Astrocyte (in vitro differentiated cells and primary cell): ENCODE measurements around the gene THOC2. TPM values are rescaled to one million over a fixed set of nuclear protein-coding genes. Genes with fewer than 3 reads are reported as not detected.
"Not testable (repeated sequence)": the region's sequence is repeated elsewhere in the genome, so short reads cannot be mapped to it uniquely, and the experiment has no call there.

Experiments
- DNase-seq: peaks from one replicate; pipeline ENCODE4 v3.0.0-alpha.2; 2010; ENCODE audit warnings: low read depth
- FAIRE-seq: peaks from 2 replicates; lab custom pipeline; 2011; peaks lifted over from hg19 to GRCh38; lab: Jason Lieb, UNC
- H2AFZ ChIP-seq: 2 replicates; pipeline ENCODE4 v1.6.0; 2012; ENCODE audit warnings: low read depth, low read length, inconsistent platforms
- H3K27ac ChIP-seq: 2 replicates; pipeline ENCODE4 v1.5.1; 2011; ENCODE audit warnings: low read depth, low read length, inconsistent platforms
- H3K27me3 ChIP-seq: 2 replicates; pipeline ENCODE4 v1.6.0; 2011; ENCODE audit warnings: low read length, inconsistent platforms; ENCODE audit not compliant: insufficient read depth
- H3K36me3 ChIP-seq: 2 replicates; pipeline ENCODE4 v1.5.1; 2011; ENCODE audit warnings: low read length, inconsistent platforms; ENCODE audit not compliant: insufficient read depth
- H3K4me1 ChIP-seq: 2 replicates; pipeline ENCODE4 v1.5.1; 2011; ENCODE audit warnings: low read length, inconsistent platforms; ENCODE audit not compliant: insufficient read depth
- H3K4me2 ChIP-seq: 2 replicates; pipeline ENCODE4 v1.6.0; 2012; ENCODE audit warnings: low read length, inconsistent platforms
- H3K4me3 ChIP-seq: 2 replicates; pipeline ENCODE4 v1.5.1; 2011; ENCODE audit warnings: low read depth, mild to moderate bottlenecking, low read length, inconsistent platforms; ENCODE audit not compliant: insufficient read depth
- H3K79me2 ChIP-seq: 2 replicates; pipeline ENCODE4 v1.6.0; 2012; ENCODE audit warnings: mild to moderate bottlenecking, low read length, inconsistent platforms; ENCODE audit not compliant: insufficient read depth
- H3K9ac ChIP-seq: 2 replicates; pipeline ENCODE4 v1.6.0; 2012; ENCODE audit warnings: mild to moderate bottlenecking, low read length, inconsistent platforms
- H3K9me3 ChIP-seq: 2 replicates; pipeline ENCODE4 v1.5.1; 2012; ENCODE audit warnings: low read depth, mild to moderate bottlenecking, low read length, inconsistent platforms; ENCODE audit not compliant: insufficient read depth
- H4K20me1 ChIP-seq: 2 replicates; pipeline ENCODE4 v1.6.0; 2012; ENCODE audit warnings: low read length, inconsistent platforms; ENCODE audit not compliant: insufficient read depth
- H3K27ac Mint-ChIP-seq: one replicate; pipeline ENCODE4 v1.8.0; 2021; ENCODE audit warnings: mild to moderate bottlenecking, mixed read lengths; ENCODE audit not compliant: unreplicated experiment
- H3K27me3 Mint-ChIP-seq: one replicate; pipeline ENCODE4 v1.8.0; 2021; ENCODE audit warnings: low read depth, mixed read lengths; ENCODE audit not compliant: unreplicated experiment
- H3K36me3 Mint-ChIP-seq: one replicate; pipeline ENCODE4 v1.8.0; 2021; ENCODE audit warnings: low read depth, mixed read lengths; ENCODE audit not compliant: unreplicated experiment
- H3K4me1 Mint-ChIP-seq: one replicate; pipeline ENCODE4 v1.8.0; 2021; ENCODE audit warnings: low read depth, mixed read lengths; ENCODE audit not compliant: unreplicated experiment
- H3K4me3 Mint-ChIP-seq: one replicate; pipeline ENCODE4 v1.8.0; 2021; ENCODE audit warnings: mild to moderate bottlenecking, moderate library complexity, mixed read lengths; ENCODE audit not compliant: unreplicated experiment
- H3K9me3 Mint-ChIP-seq: one replicate; pipeline ENCODE4 v1.8.0; 2021; ENCODE audit warnings: mild to moderate bottlenecking, mixed read lengths; ENCODE audit not compliant: unreplicated experiment
- EZH2 ChIP-seq: IDR thresholded peaks from 2 replicates; pipeline ENCODE4 v1.6.1; 2012; ENCODE audit warnings: mild to moderate bottlenecking, low read length, inconsistent platforms; ENCODE audit not compliant: insufficient read depth
- total RNA-seq: library from RNA; stranded (reverse); gene quantifications from 2 replicates; pipeline ENCODE4 v1.2.1, GENCODE V29; 2021
- TF ChIP-seq, protein P1 (sequence below): IDR thresholded peaks from 2 replicates; pipeline ENCODE4 v1.5.1; 2011; ENCODE audit warnings: low read depth, mild to moderate bottlenecking, inconsistent platforms, low read length, moderate library complexity; ENCODE audit not compliant: insufficient read depth

The THOC2 gene
- total RNA-seq, 1 donor from 2014 or later, result 64.8 TPM

DNA sequence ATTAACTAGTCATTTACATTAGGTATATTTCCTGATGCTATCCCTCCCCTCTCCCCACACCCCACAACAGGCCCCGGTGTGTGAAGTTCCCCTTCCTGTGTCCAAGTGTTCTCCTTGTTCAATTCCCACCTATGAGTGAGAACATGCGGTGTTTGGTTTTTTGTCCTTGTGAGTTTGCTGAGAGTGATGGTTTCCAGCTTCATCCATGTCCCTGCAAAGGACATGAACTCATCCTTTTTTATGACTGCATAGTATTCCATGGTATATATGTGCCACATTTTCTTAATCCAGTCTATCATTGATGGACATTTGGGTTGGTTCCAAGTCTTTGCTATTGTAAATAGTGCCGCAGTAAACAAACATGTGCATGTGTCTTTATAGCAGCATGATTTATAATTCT is 69.1 kb downstream of the THOC2 start:
- not testable (repeated sequence) for H3K27ac ChIP-seq, H3K9me3 Mint-ChIP-seq, FAIRE-seq, H3K36me3 ChIP-seq, H3K36me3 Mint-ChIP-seq, H3K4me3 Mint-ChIP-seq, H3K4me1 Mint-ChIP-seq, H3K79me2 ChIP-seq, H3K9ac ChIP-seq, H3K27me3 ChIP-seq, H4K20me1 ChIP-seq, H3K9me3 ChIP-seq, H3K4me2 ChIP-seq, DNase-seq, H2AFZ ChIP-seq, H3K27me3 Mint-ChIP-seq, H3K4me3 ChIP-seq, H3K27ac Mint-ChIP-seq, H3K4me1 ChIP-seq

DNA sequence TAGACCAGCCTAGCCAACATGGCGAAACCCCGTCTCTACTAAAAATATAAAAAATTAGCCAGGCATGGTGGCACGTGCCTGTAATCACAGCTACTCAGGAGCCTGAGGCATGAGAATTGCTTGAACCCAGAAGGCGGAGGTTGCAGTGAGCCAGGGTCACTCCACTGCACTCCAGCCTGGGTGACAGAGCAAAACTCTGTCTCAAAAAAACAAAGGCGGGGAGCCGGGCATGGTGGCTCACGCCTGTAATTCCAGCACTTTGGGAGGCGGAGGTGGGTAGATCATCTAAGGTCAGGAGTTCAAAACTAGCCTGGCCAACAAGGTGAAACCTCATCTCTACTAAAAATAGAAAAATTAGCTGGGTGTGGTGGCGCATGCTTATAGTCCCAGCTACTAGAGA is 76.3 kb downstream of the THOC2 start:
- not testable (repeated sequence) for H3K27me3 Mint-ChIP-seq, H3K4me2 ChIP-seq, H3K4me3 Mint-ChIP-seq, H3K9me3 ChIP-seq, H3K36me3 ChIP-seq, H3K27me3 ChIP-seq, H3K9ac ChIP-seq, H3K27ac ChIP-seq, H3K4me3 ChIP-seq, H3K9me3 Mint-ChIP-seq, H3K36me3 Mint-ChIP-seq, H2AFZ ChIP-seq, H3K27ac Mint-ChIP-seq, DNase-seq, FAIRE-seq, H3K4me1 ChIP-seq, H4K20me1 ChIP-seq, H3K4me1 Mint-ChIP-seq
- H3K79me2 ChIP-seq, result peaks cover 17% of the 10 kb centered on the region

DNA sequence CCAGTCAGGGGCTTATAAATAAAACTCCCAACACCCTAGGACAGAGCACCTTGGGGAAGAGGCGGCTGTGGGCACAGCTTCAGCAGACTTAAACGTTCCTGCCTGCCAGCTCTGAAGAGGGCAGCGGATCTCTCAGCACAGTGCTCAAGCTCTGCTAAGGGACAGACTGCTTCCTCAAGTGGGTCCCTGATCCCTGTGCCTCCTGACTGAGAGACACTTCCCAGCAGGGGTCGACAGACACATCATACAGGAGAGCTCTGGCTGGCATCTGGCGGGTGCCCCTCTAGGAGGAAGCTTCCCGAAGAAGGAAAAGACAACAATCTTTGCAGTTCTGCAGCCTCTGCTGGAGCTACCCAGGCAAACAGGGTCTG is 84.1 kb downstream of the THOC2 start:
- H3K9me3 ChIP-seq, H3K27ac Mint-ChIP-seq, H3K9me3 Mint-ChIP-seq, H3K27me3 Mint-ChIP-seq, H3K36me3 ChIP-seq, H3K4me3 ChIP-seq, H3K4me3 Mint-ChIP-seq, DNase-seq, H3K36me3 Mint-ChIP-seq, H3K27me3 ChIP-seq, H2AFZ ChIP-seq, H3K79me2 ChIP-seq, FAIRE-seq: not testable (repeated sequence)
- H4K20me1 ChIP-seq, result peaks cover 11% of the 10 kb centered on the region
- H3K4me2 ChIP-seq, result peak overlapping the region; percentile 65
- H3K4me1 Mint-ChIP-seq, result peaks cover 11% of the 10 kb centered on the region
- peak overlapping the region; percentile 45 for H3K9ac ChIP-seq
- peak overlapping the region; percentile 2 for H3K27ac ChIP-seq
- peaks cover 11% of the 10 kb centered on the region for H3K4me1 ChIP-seq

DNA sequence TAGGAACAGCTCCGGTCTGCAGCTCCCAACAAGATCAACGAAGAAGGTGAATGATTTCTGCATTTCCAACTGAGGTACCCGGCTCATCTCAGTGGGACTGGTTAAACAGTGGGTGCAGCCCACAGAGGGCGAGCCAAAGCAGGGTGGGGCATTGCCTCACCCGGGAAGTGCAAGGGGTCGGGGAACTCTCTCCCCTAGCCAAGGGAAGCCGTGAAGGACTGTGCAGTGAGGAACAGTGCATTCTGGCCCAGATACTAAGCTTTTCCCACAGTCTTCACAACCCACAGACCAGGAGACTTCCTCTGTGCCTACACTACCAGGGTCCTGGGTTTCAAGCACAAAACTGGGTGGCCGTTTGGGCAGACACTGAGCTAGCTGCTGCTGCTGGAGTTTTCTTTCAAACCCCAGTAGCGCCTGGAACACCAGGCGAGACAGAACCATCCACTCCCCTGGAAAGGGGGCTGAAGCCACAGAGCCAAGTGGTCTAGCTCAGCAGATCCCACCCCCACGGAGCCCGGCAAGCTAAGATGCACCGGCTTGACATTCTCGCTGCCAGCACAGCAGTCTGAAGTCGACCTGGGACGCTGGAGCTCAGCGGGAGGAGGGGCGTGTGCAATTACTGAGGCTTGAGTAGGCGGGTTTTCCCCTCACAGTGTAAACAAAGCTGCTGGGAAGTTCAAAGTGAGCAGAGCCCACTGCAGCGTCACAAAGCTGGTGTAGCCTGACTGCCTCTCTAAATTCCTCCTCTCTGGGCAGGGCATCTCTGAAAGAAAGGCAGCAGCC is 84.6 kb downstream of the THOC2 start:
- FAIRE-seq (no peak), DNase-seq (peak; percentile 74)
- peak overlapping the region; percentile 53 for H3K27ac Mint-ChIP-seq
- H3K27me3 Mint-ChIP-seq, result no peaks in the 10 kb centered on the region
- H3K4me1 Mint-ChIP-seq, result peaks cover 11% of the 10 kb centered on the region
- no peaks in the 10 kb centered on the region for H3K27me3 ChIP-seq
- no peaks in the 10 kb centered on the region for H3K36me3 Mint-ChIP-seq
- no peak overlapping the region for H3K9ac ChIP-seq
- peaks cover 8% of the 10 kb centered on the region for H3K79me2 ChIP-seq
- H3K4me3 ChIP-seq, result no peak overlapping the region
- peak overlapping the region; percentile 65 for H3K4me2 ChIP-seq
- TF ChIP-seq EZH2, result no peak
- TF ChIP-seq, protein P1, sequence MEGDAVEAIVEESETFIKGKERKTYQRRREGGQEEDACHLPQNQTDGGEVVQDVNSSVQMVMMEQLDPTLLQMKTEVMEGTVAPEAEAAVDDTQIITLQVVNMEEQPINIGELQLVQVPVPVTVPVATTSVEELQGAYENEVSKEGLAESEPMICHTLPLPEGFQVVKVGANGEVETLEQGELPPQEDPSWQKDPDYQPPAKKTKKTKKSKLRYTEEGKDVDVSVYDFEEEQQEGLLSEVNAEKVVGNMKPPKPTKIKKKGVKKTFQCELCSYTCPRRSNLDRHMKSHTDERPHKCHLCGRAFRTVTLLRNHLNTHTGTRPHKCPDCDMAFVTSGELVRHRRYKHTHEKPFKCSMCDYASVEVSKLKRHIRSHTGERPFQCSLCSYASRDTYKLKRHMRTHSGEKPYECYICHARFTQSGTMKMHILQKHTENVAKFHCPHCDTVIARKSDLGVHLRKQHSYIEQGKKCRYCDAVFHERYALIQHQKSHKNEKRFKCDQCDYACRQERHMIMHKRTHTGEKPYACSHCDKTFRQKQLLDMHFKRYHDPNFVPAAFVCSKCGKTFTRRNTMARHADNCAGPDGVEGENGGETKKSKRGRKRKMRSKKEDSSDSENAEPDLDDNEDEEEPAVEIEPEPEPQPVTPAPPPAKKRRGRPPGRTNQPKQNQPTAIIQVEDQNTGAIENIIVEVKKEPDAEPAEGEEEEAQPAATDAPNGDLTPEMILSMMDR, result no peak
- no peak overlapping the region for H3K27ac ChIP-seq
- peak overlapping the region; percentile 45 for H3K4me3 Mint-ChIP-seq
- peaks cover 11% of the 10 kb centered on the region for H3K4me1 ChIP-seq
- no peaks in the 10 kb centered on the region for H3K9me3 ChIP-seq
- H3K9me3 Mint-ChIP-seq, result no peaks in the 10 kb centered on the region
- H2AFZ ChIP-seq, result no peak overlapping the region
- H4K20me1 ChIP-seq, result peaks cover 11% of the 10 kb centered on the region
- H3K36me3 ChIP-seq, result no peaks in the 10 kb centered on the region
